Liver (tissue), 9 donors: ENCODE measurements around the gene SHROOM2. TPM values are rescaled to one million over a fixed set of nuclear protein-coding genes. Genes with fewer than 3 reads are reported as not detected.

ENCODE experiments used
- DNase-seq: peaks from one replicate; pipeline ENCODE4 v3.0.0-alpha.2; 2017; ENCODE audit warnings: low spot score
- H3K27ac ChIP-seq, 2 donors: one replicate each; pipeline ENCODE4 v1.7.0; 2013; ENCODE audit warnings: inconsistent platforms in 2 of 2, low read length in 2 of 2, control low read depth in 1 of 2, low read depth in 1 of 2, mild to moderate bottlenecking in 1 of 2
- H3K27me3 ChIP-seq, 4 donors: one replicate each; pipeline versions ENCODE4 v1.6.1 to v1.7.0; 2013; ENCODE audit warnings: low read length in 3 of 4, inconsistent platforms in 1 of 4, mild to moderate bottlenecking in 1 of 4, moderate library complexity in 1 of 4; ENCODE audit not compliant: control insufficient read depth in 4 of 4, insufficient read depth in 4 of 4
- H3K36me3 ChIP-seq, 4 donors: one replicate each; pipeline versions ENCODE4 v1.6.1 to v1.7.0; 2013; ENCODE audit warnings: low read length in 3 of 4, mild to moderate bottlenecking in 3 of 4, low read depth in 1 of 4, moderate library complexity in 1 of 4; ENCODE audit not compliant: control insufficient read depth in 4 of 4, insufficient read depth in 3 of 4
- H3K4me1 ChIP-seq, 4 donors: one replicate each; pipeline versions ENCODE4 v1.6.1 to v1.7.0; 2013; ENCODE audit warnings: low read length in 3 of 4, mild to moderate bottlenecking in 3 of 4, moderate library complexity in 1 of 4; ENCODE audit not compliant: control insufficient read depth in 4 of 4, insufficient read depth in 4 of 4
- H3K4me3 ChIP-seq, 3 donors: one replicate each; pipeline versions ENCODE4 v1.6.1 to v1.7.0; 2013; ENCODE audit warnings: low read length in 3 of 3, control low read depth in 1 of 3, low read depth in 1 of 3, mild to moderate bottlenecking in 1 of 3
- H3K9ac ChIP-seq, 2 donors: one replicate each; pipeline ENCODE4 v1.7.0; 2013; ENCODE audit warnings: low read length in 2 of 2, mild to moderate bottlenecking in 2 of 2, moderate library complexity in 2 of 2, control low read depth in 1 of 2, low read depth in 1 of 2
- H3K9me3 ChIP-seq, 4 donors: one replicate each; pipeline versions ENCODE4 v1.6.1 to v1.7.0; 2013; ENCODE audit warnings: low read length in 3 of 4; ENCODE audit not compliant: control insufficient read depth in 4 of 4
- ATF3 ChIP-seq: IDR thresholded peaks from 2 replicates; pipeline ENCODE4 v1.6.1; 2016; ENCODE audit warnings: antibody characterized with exemption
- CTCF ChIP-seq: fragments of 150-350 bp; IDR thresholded peaks from 2 replicates; pipeline ENCODE4 v1.5.1; 2017; ENCODE audit warnings: improper control_type of control experiment, low read depth, low read length; ENCODE audit not compliant: missing input control
- EGR1 ChIP-seq, 2 donors: IDR thresholded peaks; 2 replicates each; pipeline ENCODE4 v1.6.1; 2016 to 2018; ENCODE audit warnings: antibody characterized with exemption in 2 of 2, low read depth in 2 of 2
- FOXA1 ChIP-seq: IDR thresholded peaks from 2 replicates; pipeline ENCODE4 v1.6.1; 2016; ENCODE audit warnings: antibody characterized with exemption
- FOXA2 ChIP-seq: IDR thresholded peaks from 2 replicates; pipeline ENCODE4 v1.6.1; 2016; ENCODE audit warnings: antibody characterized with exemption
- GABPA ChIP-seq, 2 donors: IDR thresholded peaks in 1 of 2; conservative IDR thresholded peaks in 1 of 2; 2 replicates each; pipeline ENCODE4 v1.6.1; 2016; ENCODE audit warnings: antibody characterized with exemption in 2 of 2, mild to moderate bottlenecking in 1 of 2, moderate library complexity in 1 of 2
- HNF4G ChIP-seq: IDR thresholded peaks from 2 replicates; pipeline ENCODE4 v1.6.1; 2016; ENCODE audit warnings: antibody characterized with exemption
- JUND ChIP-seq, 2 donors: IDR thresholded peaks; 2 replicates each; pipeline ENCODE4 v1.6.1; 2016; ENCODE audit warnings: antibody characterized with exemption in 2 of 2
- MAX ChIP-seq: IDR thresholded peaks from 2 replicates; pipeline ENCODE4 v1.6.1; 2016; ENCODE audit warnings: antibody characterized with exemption
- RAD21 ChIP-seq, 2 donors: IDR thresholded peaks; 2 replicates each; pipeline ENCODE4 v1.6.1; 2016; ENCODE audit warnings: antibody characterized with exemption in 2 of 2, mild to moderate bottlenecking in 2 of 2
- REST ChIP-seq: IDR thresholded peaks from 2 replicates; pipeline ENCODE4 v1.6.1; 2016; ENCODE audit warnings: antibody characterized with exemption, mild to moderate bottlenecking
- RXRA ChIP-seq, 2 donors: IDR thresholded peaks; 2 replicates each; pipeline ENCODE4 v1.6.1; 2017 to 2018; ENCODE audit warnings: antibody characterized with exemption in 2 of 2, mild to moderate bottlenecking in 1 of 2
- SP1 ChIP-seq: IDR thresholded peaks from 2 replicates; pipeline ENCODE4 v1.6.1; 2018; ENCODE audit warnings: antibody characterized with exemption, mild to moderate bottlenecking
- TAF1 ChIP-seq: conservative IDR thresholded peaks from 2 replicates; pipeline ENCODE4 v1.6.1; 2016; ENCODE audit warnings: antibody characterized with exemption, mild to moderate bottlenecking
- YY1 ChIP-seq: IDR thresholded peaks from 2 replicates; pipeline ENCODE4 v1.6.1; 2016; ENCODE audit warnings: antibody characterized with exemption, mild to moderate bottlenecking
- ZBTB33 ChIP-seq: IDR thresholded peaks from 2 replicates; pipeline ENCODE4 v1.6.1; 2016; ENCODE audit warnings: antibody characterized with exemption
- WGBS: extraction: QIAGEN DNeasy Blood & Tissue Kit; methylation state at CpG from one replicate; pipeline ENCODE4 v1.1.7; 2013; 5-methylcytosine and 5-hydroxymethylcytosine counted together
- polyA plus RNA-seq, 2 donors: library from polyadenylated mRNA; stranded (reverse) in 1 of 2; unstranded in 1 of 2; fragments of 200-250 nt in 1 of 2; fragments of >200 nt in 1 of 2; fragmentation: Nextera tagmentation in 1 of 2; extraction: Ambion mirVana in 1 of 2; gene quantifications; one replicate each; pipeline versions ENCODE4 v1.2.1 to v1.2.3, GENCODE V29; 2013 to 2015
- total RNA-seq, 2 donors: library from RNA; depleted of rRNA; stranded (reverse); fragments of >200 nt; gene quantifications; one replicate each; pipeline ENCODE4 v1.2.3, GENCODE V29; 2014
- donor health status: healthy.
- donor health status: healthy.
- donor health status: healthy.
- donor health status: healthy.
- donor health status: healthy.

SHROOM2 gene
- total and polyA plus RNA-seq, 4 donors, result 1.1 to 5.4 (median 3.6) TPM

GRCh38 chrX:9759337-9759736, 26.9 kb upstream of the SHROOM2 start (continued):
- TF ChIP-seq REST (no peak), ATF3 (no peak), RAD21 (IDR thresholded peaks at IDR 0.05) (no peak), ZBTB33 (no peak), YY1 (no peak), TAF1 (no peak)

GRCh38 chrX:9765072-9765736, 21.0 kb upstream of the SHROOM2 start:
- WGBS, result 15% methylated on average over 67 of the region's 67 CpGs
- no peak for DNase-seq
- peaks cover 0 to 2% (median 0%) of the 10 kb centered on the region in 4 donors for H3K4me1 ChIP-seq
- H3K4me3 ChIP-seq, result peak overlapping the region in 1 of 3 donors; percentile 17
- H3K36me3 ChIP-seq, result no peaks in the 10 kb centered on the region
- H3K9ac ChIP-seq, result no peak overlapping the region
- no peaks in the 10 kb centered on the region for H3K9me3 ChIP-seq
- TF ChIP-seq GABPA (IDR thresholded peaks at IDR 0.05 in 1 of 2, conservative IDR thresholded peaks at IDR 0.05 in 1 of 2), result no peak
- TF ChIP-seq RAD21 (IDR thresholded peaks at IDR 0.05), result no peak
- no peak for TF ChIP-seq CTCF
- TF ChIP-seq ATF3, result no peak
- TF ChIP-seq ZBTB33, result no peak
- no peak for TF ChIP-seq REST
- TF ChIP-seq HNF4G, result no peak
- TF ChIP-seq TAF1, result no peak
- TF ChIP-seq FOXA2, result no peak
- TF ChIP-seq FOXA1, result no peak
- no peak for TF ChIP-seq YY1
- TF ChIP-seq RXRA (IDR thresholded peaks at IDR 0.05), result no peak
- TF ChIP-seq MAX, result no peak
- no peak for TF ChIP-seq JUND (IDR thresholded peaks at IDR 0.05)
- no peak for TF ChIP-seq SP1
- no peak for TF ChIP-seq EGR1 (IDR thresholded peaks at IDR 0.05; ENCODE audit: low read depth in 2 of 2)
- peaks cover 0 to 3% (median 0%) of the 10 kb centered on the region in 4 donors for H3K27me3 ChIP-seq
- H3K27ac ChIP-seq, result no peak overlapping the region
